Glutamatergic neuron (in vitro differentiated cells): ENCODE results near the gene TBX10. TPM values are rescaled to one million over a fixed set of nuclear protein-coding genes. Genes with fewer than 3 reads are reported as not detected.

Experiments
- DNase-seq: peaks from one replicate; pipeline ENCODE4 v3.0.0; 2022
- H3K27ac Mint-ChIP-seq: one replicate; pipeline ENCODE4 v1.8.0; 2020; ENCODE audit warnings: mild to moderate bottlenecking, mixed read lengths, inconsistent platforms; ENCODE audit not compliant: unreplicated experiment
- H3K27me3 Mint-ChIP-seq: one replicate; pipeline ENCODE4 v1.8.0; 2020; ENCODE audit warnings: mild to moderate bottlenecking, moderate library complexity, mixed read lengths, inconsistent platforms; ENCODE audit not compliant: unreplicated experiment
- H3K36me3 Mint-ChIP-seq: one replicate; pipeline ENCODE4 v1.8.0; 2020; ENCODE audit warnings: mild to moderate bottlenecking, mixed read lengths, inconsistent platforms; ENCODE audit not compliant: unreplicated experiment
- H3K4me1 Mint-ChIP-seq: one replicate; pipeline ENCODE4 v1.8.0; 2020; ENCODE audit warnings: mild to moderate bottlenecking, low read depth, mixed read lengths, inconsistent platforms; ENCODE audit not compliant: unreplicated experiment
- H3K4me3 Mint-ChIP-seq: one replicate; pipeline ENCODE4 v1.8.0; 2020; ENCODE audit warnings: mild to moderate bottlenecking, mixed read lengths, inconsistent platforms; ENCODE audit not compliant: unreplicated experiment
- H3K9me3 Mint-ChIP-seq: one replicate; pipeline ENCODE4 v1.8.0; 2020; ENCODE audit warnings: mild to moderate bottlenecking, moderate library complexity, mixed read lengths, inconsistent platforms; ENCODE audit not compliant: unreplicated experiment
- CTCF ChIP-seq: fragments of 200-600 bp; sonication (generic); IDR thresholded peaks from one replicate; pipeline ENCODE4 v1.5.0; 2021; ENCODE audit not compliant: partially characterized antibody, unreplicated experiment
- total RNA-seq: library from RNA; stranded (reverse); fragmentation: NEBNext Ultra II Directional; extraction: Animal tissue kit (Norgen Biotek cat#: 25700); gene quantifications from one replicate; pipeline ENCODE4 v1.2.1, GENCODE V29; 2021; ENCODE audit not compliant: unreplicated experiment

Gene TBX10
- total RNA-seq, 1 donor from 2014 or later, result not detected

- no peak for DNase-seq
Observed at GRCh38 chr11:67615728-67616430, 23.7 kb downstream of the TBX10 start.

GRCh38 chr11:67614730-67615714, 24.5 kb downstream of the TBX10 start:
- Mint-ChIP-seq H3K27me3 (peaks cover 6% of the 10 kb centered on the region), H3K4me1 (peaks cover 2% of the 10 kb centered on the region), H3K4me3 (no peak overlapping the region), H3K36me3 (no peaks in the 10 kb centered on the region), H3K27ac (no peak overlapping the region), H3K9me3 (peaks cover 3% of the 10 kb centered on the region)
- TF ChIP-seq CTCF, result peak; percentile 44
- DNase-seq, result peak; percentile 69

More at GRCh38 chr11:67615728-67616430, 23.7 kb downstream of the TBX10 start:
- Mint-ChIP-seq H3K36me3 (no peaks in the 10 kb centered on the region), H3K9me3 (peaks cover 3% of the 10 kb centered on the region), H3K27me3 (peaks cover 11% of the 10 kb centered on the region), H3K4me3 (no peak overlapping the region), H3K4me1 (peaks cover 7% of the 10 kb centered on the region), H3K27ac (no peak overlapping the region)
- TF ChIP-seq CTCF, result no peak

DNA sequence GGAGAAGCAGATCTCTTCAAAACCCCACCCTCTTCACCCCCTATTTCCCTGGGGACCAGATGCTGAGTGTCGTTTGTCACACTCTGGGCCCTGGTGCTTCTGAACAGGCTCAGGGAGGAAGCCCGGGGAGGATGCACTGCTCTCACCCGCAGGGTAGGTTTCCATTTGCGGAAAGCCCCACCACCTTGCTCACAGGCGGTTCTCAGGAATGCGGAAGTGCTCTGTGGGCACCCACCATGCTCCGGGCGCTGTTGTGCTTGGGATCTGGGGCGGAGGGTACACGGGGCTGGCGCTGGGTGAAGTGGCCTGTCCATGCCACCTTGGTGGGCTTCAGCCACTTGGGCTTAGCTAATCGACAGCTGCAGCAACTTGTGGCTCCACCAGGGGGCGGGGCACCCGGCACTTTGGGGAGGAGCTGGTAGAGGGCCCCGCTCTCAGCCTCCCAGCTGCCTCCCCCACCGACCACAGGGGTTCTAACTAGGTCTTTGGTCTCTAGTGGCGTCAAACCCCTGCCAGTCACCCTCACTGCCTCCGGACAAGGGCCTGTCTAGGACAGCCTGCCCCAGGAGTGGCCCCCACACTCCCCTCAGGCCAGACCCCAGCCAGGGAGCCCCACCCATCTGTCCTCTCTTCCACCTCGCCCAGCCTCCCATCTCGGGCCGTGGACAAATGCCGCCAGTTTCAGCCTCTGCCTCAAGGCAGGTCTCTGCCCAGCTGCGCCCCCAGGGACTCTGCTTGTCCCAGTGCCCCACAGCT, 25.4 kb downstream of the TBX10 start:
- Mint-ChIP-seq H3K27me3 (peaks cover 6% of the 10 kb centered on the region), H3K9me3 (peaks cover 2% of the 10 kb centered on the region), H3K36me3 (no peaks in the 10 kb centered on the region), H3K27ac (no peak overlapping the region), H3K4me3 (no peak overlapping the region), H3K4me1 (no peaks in the 10 kb centered on the region)
- peak; percentile 85 for TF ChIP-seq CTCF
- peak; percentile 80 for DNase-seq

DNA sequence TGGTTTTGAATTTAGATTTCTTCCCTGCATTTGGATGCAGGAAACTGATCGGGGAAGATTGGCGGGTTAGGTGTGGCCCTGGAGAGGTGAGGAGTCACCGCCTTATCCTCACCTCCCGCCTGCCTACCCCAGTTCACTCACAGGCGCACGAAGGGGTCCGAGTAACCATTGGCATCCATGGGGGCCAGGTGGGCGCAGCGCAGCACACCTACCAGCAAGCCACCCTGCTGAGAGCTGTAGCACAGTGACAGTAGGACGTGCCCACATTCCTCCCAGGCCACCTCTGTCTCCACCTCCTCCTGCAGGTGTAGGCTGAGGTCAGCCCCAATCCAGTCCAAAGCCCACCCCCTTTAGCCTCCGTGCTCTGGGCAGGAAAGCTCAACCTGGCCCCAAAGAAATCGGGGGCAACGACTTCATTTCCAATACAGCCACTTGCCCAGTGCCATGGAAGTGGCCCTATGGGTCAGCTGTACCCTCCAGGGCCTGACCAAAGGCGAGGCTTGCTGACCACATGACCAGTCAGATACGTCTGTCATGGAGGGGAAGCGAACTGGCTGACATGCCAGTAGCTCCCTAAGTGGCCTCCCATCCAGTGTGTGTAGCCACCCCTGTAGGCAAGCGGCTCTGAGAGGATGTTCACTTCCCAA, 26.1 kb downstream of the TBX10 start:
- H3K4me3 Mint-ChIP-seq, result no peak overlapping the region
- TF ChIP-seq CTCF, result no peak

More for the DNA sequence above, 26.1 kb downstream of the TBX10 start:
- H3K27ac Mint-ChIP-seq, result no peak overlapping the region
- no peaks in the 10 kb centered on the region for H3K4me1 Mint-ChIP-seq
- peaks cover 2% of the 10 kb centered on the region for H3K9me3 Mint-ChIP-seq
- DNase-seq, result no peak
- peaks cover 6% of the 10 kb centered on the region for H3K27me3 Mint-ChIP-seq
- H3K36me3 Mint-ChIP-seq, result no peaks in the 10 kb centered on the region
